Measurements from ENCODE around the gene GPR34.

The GPR34 gene

GRCh38 chrX:41692162-41692749 lies 3.5 kb downstream of the GPR34 start:
- TF ChIP-seq CTCF (conservative IDR thresholded peaks at IDR 0.05; ENCODE audit: low read depth, low read length), result no peak
- H3K4me3 ChIP-seq (ENCODE audit: low read depth, low read length), result no peak overlapping the region
- peak; percentile 79 for DNase-seq (ENCODE audit: low read depth)

- no peak for DNase-seq (ENCODE audit: low read depth)
- no peak for TF ChIP-seq CTCF (conservative IDR thresholded peaks at IDR 0.05; ENCODE audit: low read depth, low read length)
- H3K4me3 ChIP-seq (ENCODE audit: low read depth, low read length), result no peak overlapping the region
Observed at GRCh38 chrX:41693024-41693423, 4.3 kb downstream of the GPR34 start.

- DNase-seq (ENCODE audit: low read depth), result peak; percentile 20
- no peak overlapping the region for H3K4me3 ChIP-seq (ENCODE audit: low read depth, low read length)
- TF ChIP-seq CTCF (conservative IDR thresholded peaks at IDR 0.05; ENCODE audit: low read depth, low read length), result no peak
Observed at GRCh38 chrX:41695426-41695825, 6.7 kb downstream of the GPR34 start.

GRCh38 chrX:41703574-41704029 lies 14.8 kb downstream of the GPR34 start:
- DNase-seq (ENCODE audit: low read depth), result no peak
- H3K4me3 ChIP-seq (ENCODE audit: low read depth, low read length), result no peak overlapping the region
- no peak for TF ChIP-seq CTCF (conservative IDR thresholded peaks at IDR 0.05; ENCODE audit: low read depth, low read length)

GRCh38 chrX:41705042-41705441 lies 16.3 kb downstream of the GPR34 start:
- no peak for DNase-seq (ENCODE audit: low read depth)
- no peak overlapping the region for H3K4me3 ChIP-seq (ENCODE audit: low read depth, low read length)
- TF ChIP-seq CTCF (conservative IDR thresholded peaks at IDR 0.05; ENCODE audit: low read depth, low read length), result no peak

- no peak for TF ChIP-seq CTCF (conservative IDR thresholded peaks at IDR 0.05; ENCODE audit: low read depth, low read length)
- no peak overlapping the region for H3K4me3 ChIP-seq (ENCODE audit: low read depth, low read length)
- DNase-seq (ENCODE audit: low read depth), result no peak
Observed at GRCh38 chrX:41705680-41706374, 17.1 kb downstream of the GPR34 start.

- no peak for TF ChIP-seq CTCF (conservative IDR thresholded peaks at IDR 0.05; ENCODE audit: low read depth, low read length)
- H3K4me3 ChIP-seq (ENCODE audit: low read depth, low read length), result no peak overlapping the region
- DNase-seq (ENCODE audit: low read depth), result no peak
Observed at GRCh38 chrX:41707218-41707617, 18.4 kb downstream of the GPR34 start.

Data from choroid plexus epithelial cell (primary cell).